ENCODE data around the gene ATF6. TPM values are rescaled to one million over a fixed set of nuclear protein-coding genes. Genes with fewer than 3 reads are reported as not detected.

ATF6 gene
- total and polyA plus RNA-seq, 2 donors (not counting 1 experiment from before 2014, with no cell fraction given): 25.3 to 27.4 TPM

- no peaks in the 10 kb centered on the region for H3K36me3 ChIP-seq (ENCODE audit: control insufficient read depth, insufficient read depth, low read length)
- DNase-seq (ENCODE audit: low read depth in 2 of 2): no peak
- H3K9me3 ChIP-seq (ENCODE audit: control insufficient read depth, insufficient read depth, low read depth, low read length): no peaks in the 10 kb centered on the region
- H3K27ac ChIP-seq (ENCODE audit: insufficient read depth, low read length): no peak overlapping the region
- TF ChIP-seq CTCF (conservative IDR thresholded peaks at IDR 0.05 in 1 of 2, IDR thresholded peaks at IDR 0.05 in 1 of 2; ENCODE audit: low read depth in 1 of 2, low read length in 2 of 2) (no peak), EZH2 (IDR thresholded peaks at IDR 0.05; ENCODE audit: low read length, missing control alignments) (no peak)
- H3K27me3 ChIP-seq (ENCODE audit: control insufficient read depth, insufficient read depth, low read length): no peaks in the 10 kb centered on the region
- no peak overlapping the region for H2AFZ ChIP-seq (ENCODE audit: low read length)
- H3K79me2 ChIP-seq (ENCODE audit: control insufficient read depth, insufficient read depth, low read length): no peaks in the 10 kb centered on the region
- peaks cover 7% of the 10 kb centered on the region for H3K4me1 ChIP-seq (ENCODE audit: control insufficient read depth, extremely low read depth, insufficient read depth, low read length)
- H3K4me2 ChIP-seq (ENCODE audit: extremely low read depth, insufficient read depth, low read length): no peak overlapping the region
- H3K9ac ChIP-seq (ENCODE audit: insufficient read depth, low read length): no peak overlapping the region
- H3K4me3 ChIP-seq (replicated peaks in 1 of 4; ENCODE audit: control extremely low read depth in 1 of 4, insufficient read depth in 1 of 4, low read depth in 3 of 4, low read length in 4 of 4): no peak overlapping the region
- H4K20me1 ChIP-seq (ENCODE audit: control insufficient read depth, extremely low read depth, insufficient read depth, low read length): no peaks in the 10 kb centered on the region
Observed at GRCh38 chr1:161719325-161719611, 46.9 kb upstream of the ATF6 start.

- Histone ChIP-seq H4K20me1 (ENCODE audit: control insufficient read depth, extremely low read depth, insufficient read depth, low read length) (no peaks in the 10 kb centered on the region), H3K9ac (ENCODE audit: insufficient read depth, low read length) (no peak overlapping the region), H3K27ac (ENCODE audit: insufficient read depth, low read length) (no peak overlapping the region)
Observed at GRCh38 chr1:161720422-161720821, 45.7 kb upstream of the ATF6 start.

DNA sequence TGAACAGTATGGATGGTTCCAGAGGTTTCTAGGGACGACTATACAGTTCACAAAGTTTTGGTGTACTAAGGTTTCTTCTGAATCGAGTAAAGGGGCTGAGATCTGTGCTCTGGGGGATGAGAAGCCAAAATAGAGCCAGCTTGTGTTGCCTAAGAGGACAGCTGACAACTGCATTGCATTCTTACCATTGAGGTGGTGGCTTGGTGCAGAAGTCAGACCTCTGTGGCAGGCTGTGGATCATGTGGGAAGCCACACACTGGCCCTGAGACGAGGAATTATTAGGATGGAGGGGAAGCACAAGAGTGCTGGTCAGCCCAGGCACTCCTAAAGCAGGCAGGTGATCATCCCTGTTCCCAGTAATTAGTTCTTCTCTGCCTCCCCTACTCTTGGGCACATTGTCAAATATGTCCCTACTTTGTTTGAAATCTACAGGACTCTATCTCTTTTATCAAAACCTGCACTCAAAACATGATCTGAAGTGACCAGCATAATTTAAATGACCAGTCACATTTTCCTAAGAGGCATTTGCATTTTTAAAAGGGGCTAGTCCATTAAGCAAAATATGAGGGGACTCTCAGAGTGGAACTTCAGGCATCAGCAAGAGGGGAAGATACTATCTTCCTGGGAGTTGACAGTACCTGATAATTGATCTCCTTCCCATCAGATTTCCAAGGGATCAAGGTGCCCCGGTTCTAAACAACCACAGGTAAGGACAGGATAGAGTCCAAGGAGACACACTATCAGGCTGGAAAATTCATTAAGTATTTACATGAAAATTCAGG, 45.0 kb upstream of the ATF6 start, which contains the start of gene FCRLB:
FCRLB (plus strand) TSS at position 589 of the 782 bp plus-strand sequence. CDS start 1,129 bp downstream, outside the sequence.
- no peak within 1 kb of the TSS for H3K4me2 ChIP-seq (ENCODE audit: extremely low read depth, insufficient read depth, low read length)
- H2AFZ ChIP-seq (ENCODE audit: low read length): no peak within 1 kb of the TSS
- H3K4me3 ChIP-seq (replicated peaks in 1 of 4; ENCODE audit: control extremely low read depth in 1 of 4, insufficient read depth in 1 of 4, low read depth in 3 of 4, low read length in 4 of 4): no peak within 1 kb of the TSS
- H3K27me3 ChIP-seq (ENCODE audit: control insufficient read depth, insufficient read depth, low read length): no peaks in the 10 kb centered on the region
- H3K4me1 ChIP-seq (ENCODE audit: control insufficient read depth, extremely low read depth, insufficient read depth, low read length): peaks cover 11% of the 10 kb centered on the region
- H3K9ac ChIP-seq (ENCODE audit: insufficient read depth, low read length): no peak within 1 kb of the TSS
- no peaks in the 10 kb centered on the region for H3K36me3 ChIP-seq (ENCODE audit: control insufficient read depth, insufficient read depth, low read length)
- DNase-seq (ENCODE audit: low read depth in 2 of 2): no peak
- no peaks in the 10 kb centered on the region for H3K9me3 ChIP-seq (ENCODE audit: control insufficient read depth, insufficient read depth, low read depth, low read length)
- TF ChIP-seq EZH2 (IDR thresholded peaks at IDR 0.05; ENCODE audit: low read length, missing control alignments) (no peak), CTCF (conservative IDR thresholded peaks at IDR 0.05 in 1 of 2, IDR thresholded peaks at IDR 0.05 in 1 of 2; ENCODE audit: low read depth in 1 of 2, low read length in 2 of 2) (no peak)
- no peaks in the 10 kb centered on the region for H4K20me1 ChIP-seq (ENCODE audit: control insufficient read depth, extremely low read depth, insufficient read depth, low read length)
- peak within 1 kb of the TSS; percentile 56 for H3K27ac ChIP-seq (ENCODE audit: insufficient read depth, low read length)
- H3K79me2 ChIP-seq (ENCODE audit: control insufficient read depth, insufficient read depth, low read length): no peaks in the 10 kb centered on the region

More at GRCh38 chr1:161720422-161720821, 45.7 kb upstream of the ATF6 start:
- Histone ChIP-seq H3K36me3 (ENCODE audit: control insufficient read depth, insufficient read depth, low read length) (no peaks in the 10 kb centered on the region), H3K9me3 (ENCODE audit: control insufficient read depth, insufficient read depth, low read depth, low read length) (no peaks in the 10 kb centered on the region), H3K4me2 (ENCODE audit: extremely low read depth, insufficient read depth, low read length) (no peak overlapping the region), H2AFZ (ENCODE audit: low read length) (no peak overlapping the region), H3K79me2 (ENCODE audit: control insufficient read depth, insufficient read depth, low read length) (no peaks in the 10 kb centered on the region), H3K27me3 (ENCODE audit: control insufficient read depth, insufficient read depth, low read length) (no peaks in the 10 kb centered on the region), H3K4me3 (replicated peaks in 1 of 4; ENCODE audit: control extremely low read depth in 1 of 4, insufficient read depth in 1 of 4, low read depth in 3 of 4, low read length in 4 of 4) (no peak overlapping the region), H3K4me1 (ENCODE audit: control insufficient read depth, extremely low read depth, insufficient read depth, low read length) (peaks cover 7% of the 10 kb centered on the region)
- no peak for DNase-seq (ENCODE audit: low read depth in 2 of 2)
- TF ChIP-seq CTCF (conservative IDR thresholded peaks at IDR 0.05 in 1 of 2, IDR thresholded peaks at IDR 0.05 in 1 of 2; ENCODE audit: low read depth in 1 of 2, low read length in 2 of 2) (no peak), EZH2 (IDR thresholded peaks at IDR 0.05; ENCODE audit: low read length, missing control alignments) (no peak)

All from fibroblast of lung (primary cell).